H1 (cell line): ENCODE measurements around the gene MUSTN1. TPM values are rescaled to one million over a fixed set of nuclear protein-coding genes. Genes with fewer than 3 reads are reported as not detected.

Source experiments
- CTCF ChIA-PET: fragments of 300-600 bp; sonication (Branson Sonifier 250); formaldehyde crosslinking; loops from one replicate; lab custom pipeline; 2021; ENCODE audit not compliant: partially characterized antibody; lab: Charles Lee
- POLR2A ChIA-PET: fragments of 300-600 bp; sonication (Branson Sonifier 250); formaldehyde crosslinking; loops from one replicate; lab custom pipeline; 2021; ENCODE audit warnings: inconsistent platforms; ENCODE audit not compliant: partially characterized antibody; lab: Charles Lee
- DNase-seq, 2 experiments: peaks; one replicate each; pipeline versions ENCODE4 v3.0.0 to v3.0.0-alpha.2; 2010 to 2022; ENCODE audit warnings: low spot score in 2 of 2, low read depth in 1 of 2, mixed read lengths in 1 of 2
- FAIRE-seq: peaks from 2 replicates; lab custom pipeline; 2011; peaks lifted over from hg19 to GRCh38; lab: Jason Lieb, UNC
- H2AFZ ChIP-seq: 2 replicates; pipeline ENCODE4 v1.8.1; 2012; ENCODE audit warnings: low read length, inconsistent platforms
- H2AK5ac ChIP-seq: 2 replicates; pipeline ENCODE4 v1.6.1; 2013; ENCODE audit warnings: low read depth, low read length
- H2BK120ac ChIP-seq: replicated peaks from 2 replicates; pipeline ENCODE3; 2013; ENCODE audit warnings: low read depth, low read length, inconsistent platforms
- H2BK12ac ChIP-seq: 2 replicates; pipeline ENCODE4 v1.6.1; 2013; ENCODE audit warnings: low read depth, low read length
- H2BK15ac ChIP-seq: 2 replicates; pipeline ENCODE4 v1.6.1; 2013; ENCODE audit warnings: low read length
- H2BK20ac ChIP-seq: 2 replicates; pipeline ENCODE4 v1.6.1; 2013; ENCODE audit warnings: low read length
- H2BK5ac ChIP-seq: 2 replicates; pipeline ENCODE4 v1.6.1; 2013; ENCODE audit warnings: low read depth, low read length
- H3K14ac ChIP-seq: 2 replicates; pipeline ENCODE4 v1.6.1; 2013; ENCODE audit warnings: inconsistent platforms; ENCODE audit not compliant: insufficient read length
- H3K18ac ChIP-seq: 2 replicates; pipeline ENCODE4 v1.6.1; 2013; ENCODE audit warnings: low read length; ENCODE audit errors: extremely low read depth
- H3K23ac ChIP-seq: 2 replicates; pipeline ENCODE4 v1.6.1; 2013; ENCODE audit warnings: inconsistent platforms; ENCODE audit not compliant: insufficient read length
- H3K23me2 ChIP-seq: 2 replicates; pipeline ENCODE4 v1.6.1; 2013; ENCODE audit warnings: low read depth, low read length
- H3K27ac ChIP-seq: 2 replicates; pipeline ENCODE4 v1.6.1; 2011; ENCODE audit warnings: low read depth, low read length, inconsistent platforms
- H3K27me3 ChIP-seq, 4 experiments: replicated peaks in 1 of 4; 1 replicate in 1 of 4; 2 replicates in 3 of 4; pipeline versions ENCODE4 v1.6.1 to v1.8.1; 2011 to 2013; ENCODE audit warnings: low read length in 3 of 4, mild to moderate bottlenecking in 3 of 4, inconsistent platforms in 2 of 4, mixed read lengths in 2 of 4, moderate library complexity in 1 of 4; ENCODE audit not compliant: control insufficient read depth in 3 of 4, insufficient read depth in 3 of 4; ENCODE audit errors: extremely low read depth in 1 of 4
- H3K36me3 ChIP-seq, 4 experiments: 2 replicates each; pipeline versions ENCODE4 v1.6.1 to v1.8.1; 2011 to 2013; ENCODE audit warnings: mild to moderate bottlenecking in 4 of 4, low read length in 3 of 4, moderate library complexity in 2 of 4, control low read depth in 1 of 4, inconsistent platforms in 1 of 4; ENCODE audit not compliant: insufficient read depth in 4 of 4, control insufficient read depth in 2 of 4
- H3K4ac ChIP-seq: replicated peaks from 2 replicates; pipeline ENCODE3; 2013; ENCODE audit warnings: low read length, low read depth, mixed read lengths, inconsistent platforms; ENCODE audit not compliant: insufficient read length
- H3K4me1 ChIP-seq, 4 experiments: replicated peaks in 1 of 4; 1 replicate in 1 of 4; 2 replicates in 3 of 4; pipeline versions ENCODE4 v1.6.1 to v1.8.1; 2011 to 2013; ENCODE audit warnings: low read length in 3 of 4, inconsistent platforms in 2 of 4, mixed read lengths in 1 of 4; ENCODE audit not compliant: insufficient read depth in 4 of 4, control insufficient read depth in 3 of 4
- H3K4me2 ChIP-seq, 2 experiments: 2 replicates each; pipeline versions ENCODE4 v1.6.1 to v1.8.1; 2011 to 2013; ENCODE audit warnings: low read depth in 2 of 2, low read length in 2 of 2, control low read depth in 1 of 2, inconsistent platforms in 1 of 2, mild to moderate bottlenecking in 1 of 2; ENCODE audit not compliant: insufficient read depth in 1 of 2
- H3K4me3 ChIP-seq, 4 experiments: fragments of 200-600, 300-600 bp in 1 of 4; sonication (generic), shearing (Covaris generic), sonication (Bioruptor Twin) in 1 of 4; 2 replicates each; pipeline versions ENCODE4 v1.5.1 to v1.8.1; 2011 to 2016; ENCODE audit warnings: low read length in 4 of 4, low read depth in 3 of 4, control low read depth in 2 of 4, inconsistent platforms in 2 of 4, mild to moderate bottlenecking in 2 of 4, mixed read lengths in 1 of 4, moderate library complexity in 1 of 4; ENCODE audit not compliant: insufficient read depth in 2 of 4; ENCODE audit errors: extremely low read depth in 1 of 4
- H3K56ac ChIP-seq: replicated peaks from 2 replicates; pipeline ENCODE3; 2013; ENCODE audit warnings: low read depth, mild to moderate bottlenecking, mixed read lengths, low read length, inconsistent platforms; ENCODE audit not compliant: insufficient read length
- H3K79me1 ChIP-seq: 2 replicates; pipeline ENCODE4 v1.6.1; 2013; ENCODE audit warnings: low read depth, low read length, control low read depth
- H3K79me2 ChIP-seq, 2 experiments: 2 replicates each; pipeline versions ENCODE4 v1.6.1 to v1.8.1; 2012 to 2013; ENCODE audit warnings: low read length in 2 of 2, mild to moderate bottlenecking in 2 of 2, inconsistent platforms in 1 of 2; ENCODE audit not compliant: insufficient read depth in 2 of 2, control insufficient read depth in 1 of 2
- H3K9ac ChIP-seq, 4 experiments: replicated peaks in 1 of 4; 1 replicate in 1 of 4; 2 replicates in 3 of 4; pipeline versions ENCODE4 v1.6.1 to v1.8.1; 2011 to 2013; ENCODE audit warnings: low read depth in 3 of 4, low read length in 3 of 4, control low read depth in 2 of 4, mild to moderate bottlenecking in 2 of 4, moderate library complexity in 2 of 4, inconsistent platforms in 1 of 4; ENCODE audit errors: extremely low read depth in 1 of 4
- H3K9me3 ChIP-seq, 2 experiments: 2 replicates each; pipeline versions ENCODE4 v1.6.1 to v1.8.1; 2012 to 2013; ENCODE audit warnings: mild to moderate bottlenecking in 2 of 2, moderate library complexity in 2 of 2, control low read depth in 1 of 2, inconsistent platforms in 1 of 2, low read depth in 1 of 2, low read length in 1 of 2, mixed read lengths in 1 of 2; ENCODE audit not compliant: insufficient read depth in 2 of 2
- H4K20me1 ChIP-seq, 2 experiments: replicated peaks in 1 of 2; 2 replicates each; pipeline versions ENCODE3 to v1.8.1; 2011 to 2013; ENCODE audit warnings: inconsistent platforms in 2 of 2, low read length in 2 of 2, mild to moderate bottlenecking in 1 of 2; ENCODE audit not compliant: insufficient read depth in 2 of 2, control insufficient read depth in 1 of 2
- H4K5ac ChIP-seq: 2 replicates; pipeline ENCODE4 v1.6.1; 2013; ENCODE audit warnings: low read length, low read depth, mixed read lengths, inconsistent platforms; ENCODE audit not compliant: insufficient read length
- H4K8ac ChIP-seq: 2 replicates; pipeline ENCODE4 v1.8.0; 2013; ENCODE audit warnings: mild to moderate bottlenecking, moderate library complexity, low read length, inconsistent platforms; ENCODE audit not compliant: insufficient read depth; ENCODE audit errors: extremely low read depth
- H4K91ac ChIP-seq: replicated peaks from 2 replicates; pipeline ENCODE3; 2013; ENCODE audit warnings: low read length, mixed read lengths, inconsistent platforms; ENCODE audit not compliant: insufficient read length
- CEBPB ChIP-seq: IDR thresholded peaks from 2 replicates; pipeline ENCODE4 v1.6.1; 2012; ENCODE audit warnings: low read depth, low read length
- GTF2F1 ChIP-seq: IDR thresholded peaks from 2 replicates; pipeline ENCODE4 v1.6.1; 2012; ENCODE audit warnings: low read depth, low read length, improper control_type of control experiment, borderline replicate concordance
- HDAC2 ChIP-seq, 2 experiments: fragments of 300-600 bp in 1 of 2; sonication (generic) in 1 of 2; IDR thresholded peaks; 2 replicates each; pipeline ENCODE4 v1.6.1; 2011 to 2012; ENCODE audit warnings: low read depth in 2 of 2, low read length in 2 of 2, mild to moderate bottlenecking in 2 of 2, moderate library complexity in 2 of 2, borderline replicate concordance in 1 of 2, inconsistent platforms in 1 of 2
- JUN ChIP-seq: IDR thresholded peaks from 2 replicates; pipeline ENCODE4 v1.6.1; 2011; ENCODE audit warnings: low read depth, mild to moderate bottlenecking, improper control_type of control experiment, low read length
- JUND ChIP-seq: IDR thresholded peaks from 2 replicates; pipeline ENCODE4 v1.6.1; 2011; ENCODE audit warnings: mild to moderate bottlenecking, improper control_type of control experiment, low read length
- KDM4A ChIP-seq: IDR thresholded peaks from one replicate; pipeline ENCODE4 v1.7.1; 2012; ENCODE audit warnings: low read depth, mild to moderate bottlenecking, moderate library complexity, low read length, inconsistent platforms; ENCODE audit not compliant: severe bottlenecking
- MAX ChIP-seq: IDR thresholded peaks from 2 replicates; pipeline ENCODE4 v1.6.1; 2012; ENCODE audit warnings: inconsistent platforms
- PHF8 ChIP-seq: fragments of 200-600 bp; sonication (generic); conservative IDR thresholded peaks from 2 replicates; pipeline ENCODE4 v1.7.1; 2012; ENCODE audit warnings: low read depth, mild to moderate bottlenecking, inconsistent platforms, low read length, moderate library complexity
- POLR2A ChIP-seq, 2 experiments: IDR thresholded peaks; 1 replicate in 1 of 2; 2 replicates in 1 of 2; pipeline ENCODE4 v1.6.1; 2011; ENCODE audit warnings: low read depth in 2 of 2, low read length in 2 of 2, mild to moderate bottlenecking in 2 of 2; ENCODE audit errors: control extremely low read depth in 1 of 2
- RFX5 ChIP-seq: IDR thresholded peaks from 2 replicates; pipeline ENCODE4 v1.6.1; 2011; ENCODE audit warnings: low read depth, low read length, improper control_type of control experiment, borderline replicate concordance
- SAP30 ChIP-seq: fragments of 300-600 bp; sonication (generic); IDR thresholded peaks from 2 replicates; pipeline ENCODE4 v1.7.1; 2012; ENCODE audit warnings: low read length, moderate library complexity, mild to moderate bottlenecking, inconsistent platforms; ENCODE audit not compliant: insufficient read depth, insufficient replicate concordance
- WGBS, 2 experiments: shearing (Covaris generic) in 1 of 2; methylation state at CpG; one replicate each; pipeline versions ENCODE4 v1.1.6 to v1.1.7; 2013 to 2015; ENCODE audit warnings: low lambda C conversion rate in 2 of 2, mixed read lengths in 2 of 2, inconsistent platforms in 1 of 2, low coverage in 1 of 2, missing lambda C conversion rate in 1 of 2; ENCODE audit not compliant: insufficient replicate concordance in 2 of 2, insufficient coverage in 1 of 2, insufficient read length in 1 of 2; ENCODE audit errors: extremely low coverage in 1 of 2, missing lambda C conversion rate in 1 of 2; 5-methylcytosine and 5-hydroxymethylcytosine counted together
- polyA plus RNA-seq, 7 experiments: library from polyadenylated mRNA; depleted of rRNA in 3 of 7; stranded (reverse) in 5 of 7; unstranded in 2 of 7; fragments of >200 nt in 5 of 7; fragments of 200-250 nt in 2 of 7; gene quantifications; 1 replicate in 5 of 7; 2 replicates in 1 of 7; 4 replicates in 1 of 7; pipeline versions ENCODE4 v1.2.1 to v1.2.3, GENCODE V29; 2011 to 2013; ENCODE audit warnings: missing spikeins in 2 of 7, mixed read lengths in 2 of 7
- total RNA-seq: library from RNA; stranded (reverse); fragmentation: NEBNext Ultra II Directional; extraction: Animal tissue kit (Norgen Biotek cat#: 25700); gene quantifications from 2 replicates; pipeline ENCODE4 v1.2.1, GENCODE V29; 2021
- TF ChIP-seq, protein P1 (sequence below): IDR thresholded peaks from 2 replicates; pipeline ENCODE4 v1.6.1; 2011; ENCODE audit warnings: low read depth, mild to moderate bottlenecking, low read length; ENCODE audit not compliant: insufficient read depth

Gene MUSTN1
- total and polyA plus RNA-seq, 2 of the 8 experiments (the other 6 are each of a cell fraction or from before 2014, with no cell fraction given) = 1.1 to 2.4 TPM

GRCh38 chr3:52865994-52866393 lies 31.2 kb upstream of the MUSTN1 start:
- TF ChIP-seq PHF8 (no peak), CEBPB (no peak), GTF2F1 (no peak), SAP30 (no peak), RFX5 (no peak), JUND (no peak), MAX (no peak), HDAC2 (IDR thresholded peaks at IDR 0.05; ENCODE audit: borderline replicate concordance in 1 of 2, low read depth in 2 of 2, low read length in 2 of 2) (no peak), KDM4A (no peak), POLR2A (IDR thresholded peaks at IDR 0.05; ENCODE audit: control extremely low read depth in 1 of 2, low read depth in 2 of 2, low read length in 2 of 2) (no peak), JUN (no peak)
- TF ChIP-seq, protein P1, sequence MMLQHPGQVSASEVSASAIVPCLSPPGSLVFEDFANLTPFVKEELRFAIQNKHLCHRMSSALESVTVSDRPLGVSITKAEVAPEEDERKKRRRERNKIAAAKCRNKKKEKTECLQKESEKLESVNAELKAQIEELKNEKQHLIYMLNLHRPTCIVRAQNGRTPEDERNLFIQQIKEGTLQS = no peak
- no peak overlapping the region for H3K4ac ChIP-seq
- H3K23ac ChIP-seq = no peak overlapping the region
- CTCF ChIA-PET = interaction anchor here (1.9 kb wide), 2 partner anchors 8 to 66 kb away, joined by 6 read pairs; no protein-coding TSS in a partner anchor
- no peak overlapping the region for H2BK120ac ChIP-seq
- no peak overlapping the region for H3K14ac ChIP-seq
- H2AK5ac ChIP-seq = no peak overlapping the region
- no peaks in the 10 kb centered on the region for H4K20me1 ChIP-seq
- no peak overlapping the region for H3K4me2 ChIP-seq
- no peak overlapping the region for H2AFZ ChIP-seq
- no peaks in the 10 kb centered on the region for H3K27me3 ChIP-seq
- no peaks in the 10 kb centered on the region for H3K23me2 ChIP-seq
- no peak overlapping the region for H2BK20ac ChIP-seq
- H2BK12ac ChIP-seq = no peak overlapping the region
- no peak overlapping the region for H2BK5ac ChIP-seq
- H2BK15ac ChIP-seq = no peak overlapping the region
- H3K36me3 ChIP-seq = no peaks in the 10 kb centered on the region
- POLR2A ChIA-PET = no interaction called here
- H3K4me1 ChIP-seq = no peaks in the 10 kb centered on the region
- H4K5ac ChIP-seq = no peak overlapping the region
- H3K79me2 ChIP-seq = no peaks in the 10 kb centered on the region; a peak in 1 of 4 replicates
- FAIRE-seq (no peak), DNase-seq (no peak)
- no peak overlapping the region for H3K9ac ChIP-seq
- H3K79me1 ChIP-seq = peaks cover 3% of the 10 kb centered on the region; the same call in 1 of the 2 replicates
- no peak overlapping the region for H3K18ac ChIP-seq
- H3K9me3 ChIP-seq = peaks cover 0 to 2% of the 10 kb centered on the region in 2 experiments; a peak in 3 of 4 replicates
- no peak overlapping the region for H4K91ac ChIP-seq
- H4K8ac ChIP-seq = no peak overlapping the region
- no peak overlapping the region for H3K4me3 ChIP-seq
- 95% methylated on average over 13 of the region's 13 CpGs; no CpG with 5 or more reads in 1 of the 2 experiments for WGBS, 2 experiments
- H3K27ac ChIP-seq = no peak overlapping the region
- H3K56ac ChIP-seq = no peak overlapping the region
